Muscle of back (tissue), 11 donors: ENCODE data around the gene SPRTN. TPM values are rescaled to one million over a fixed set of nuclear protein-coding genes. Genes with fewer than 3 reads are reported as not detected.
A peak's percentile ranks its signal among the peaks of the same experiment; 100 is the strongest.

Experiments
- DNase-seq, 3 donors: peaks; one replicate each; pipeline versions ENCODE4 v3.0.0 to v3.0.0-alpha.2; 2013
- polyA plus RNA-seq, 10 donors: library from polyadenylated mRNA; unstranded; fragments of 120-200 nt; gene quantifications; one replicate each; pipeline ENCODE4 v1.2.1, GENCODE V29; 2013; ENCODE audit not compliant: insufficient read length in 10 of 10

SPRTN gene
- polyA plus RNA-seq, 10 donors: 6.3 to 10.3 (median 8.5) TPM

GRCh38 chr1:231376101-231376500 lies 38.0 kb downstream of the SPRTN start:
- no peak for DNase-seq

GRCh38 chr1:231376875-231377549 lies 38.9 kb downstream of the SPRTN start:
- no peak for DNase-seq

GRCh38 chr1:231381729-231382128 lies 43.6 kb downstream of the SPRTN start:
- DNase-seq: no peak

- DNase-seq: no peak
These were observed 44.3 kb downstream of the SPRTN start for GRCh38 chr1:231382426-231382825.

- DNase-seq: no peak
These were observed 45.2 kb downstream of the SPRTN start for GRCh38 chr1:231383159-231383860.

- DNase-seq: no peak
These were observed 46.8 kb downstream of the SPRTN start for GRCh38 chr1:231384696-231385415.

- no peak for DNase-seq
These were observed 47.3 kb downstream of the SPRTN start for GRCh38 chr1:231385416-231385748.

GRCh38 chr1:231386466-231386865 lies 48.4 kb downstream of the SPRTN start:
- no peak for DNase-seq

- no peak for DNase-seq
These were observed 49.9 kb downstream of the SPRTN start for GRCh38 chr1:231387770-231388669.

GRCh38 chr1:231390071-231390470 lies 52.0 kb downstream of the SPRTN start:
- DNase-seq: no peak

- DNase-seq: no peak
These were observed 54.5 kb downstream of the SPRTN start for GRCh38 chr1:231392389-231393131.

GRCh38 chr1:231393668-231394067 lies 55.6 kb downstream of the SPRTN start:
- DNase-seq: no peak

- peak; percentile 80 to 89 (median 88) for DNase-seq
These were observed 57.2 kb downstream of the SPRTN start for GRCh38 chr1:231395076-231395997.

- no peak for DNase-seq
These were observed 57.9 kb downstream of the SPRTN start for GRCh38 chr1:231395998-231396390.

- DNase-seq: no peak
These were observed 58.5 kb downstream of the SPRTN start for GRCh38 chr1:231396643-231397042.

- no peak for DNase-seq
These were observed 60.0 kb downstream of the SPRTN start for GRCh38 chr1:231397886-231398671.

- no peak for DNase-seq
These were observed 63.4 kb downstream of the SPRTN start for GRCh38 chr1:231401478-231401877.

GRCh38 chr1:231404318-231404717 lies 66.2 kb downstream of the SPRTN start:
- no peak for DNase-seq
